HPDE6-E6E7 (cell line): ENCODE results near the gene SLC6A12.

ENCODE experiments used
- DNase-seq: peaks from one replicate; pipeline ENCODE4 v3.0.0; 2011; ENCODE audit warnings: missing footprints; ENCODE audit errors: extremely low spot score

SLC6A12 gene

GRCh38 chr12:177980-178828 is 35.8 kb downstream of the SLC6A12 start:
- no peak for DNase-seq

GRCh38 chr12:177336-177979 is 36.5 kb downstream of the SLC6A12 start:
- DNase-seq, result no peak

GRCh38 chr12:176321-177181 is 37.4 kb downstream of the SLC6A12 start:
- peak; percentile 58 for DNase-seq

- DNase-seq, result no peak
Observed at GRCh38 chr12:175759-176158, 38.2 kb downstream of the SLC6A12 start.

- DNase-seq, result no peak
Observed at GRCh38 chr12:175250-175649, 38.7 kb downstream of the SLC6A12 start.

- DNase-seq, result no peak
Observed at GRCh38 chr12:174596-174995, 39.4 kb downstream of the SLC6A12 start.

GRCh38 chr12:174124-174523 is 39.8 kb downstream of the SLC6A12 start:
- no peak for DNase-seq

- no peak for DNase-seq
Observed at GRCh38 chr12:172732-173161, 41.2 kb downstream of the SLC6A12 start.

GRCh38 chr12:171743-172676 is 41.9 kb downstream of the SLC6A12 start:
- DNase-seq, result peak; percentile 53

GRCh38 chr12:171276-171675 is 42.7 kb downstream of the SLC6A12 start:
- DNase-seq, result no peak

- DNase-seq, result no peak
Observed at GRCh38 chr12:170371-171225, 43.4 kb downstream of the SLC6A12 start.

- DNase-seq, result no peak
Observed at GRCh38 chr12:169528-170370, 44.2 kb downstream of the SLC6A12 start.

GRCh38 chr12:168763-169525 is 45.0 kb downstream of the SLC6A12 start:
- no peak for DNase-seq

GRCh38 chr12:167959-168600 is 45.9 kb downstream of the SLC6A12 start:
- no peak for DNase-seq

GRCh38 chr12:166425-167075 is 47.4 kb downstream of the SLC6A12 start:
- no peak for DNase-seq

- no peak for DNase-seq
Observed at GRCh38 chr12:165862-166368, 48.0 kb downstream of the SLC6A12 start.

GRCh38 chr12:164207-164606 is 49.8 kb downstream of the SLC6A12 start:
- no peak for DNase-seq
